OCI-LY3 (cell line): ENCODE measurements around the gene TMEM183A.

Source experiments
- H2AFZ ChIP-seq: fragments of 200-600, 300-600 bp; shearing (Covaris generic); 2 replicates; pipeline ENCODE4 v1.6.0; 2014; ENCODE audit warnings: antibody characterized with exemption, low read depth, low read length
- H3K27ac ChIP-seq: fragments of 200-600, 300-600 bp; sonication (generic); 2 replicates; pipeline ENCODE4 v1.5.1; 2014; ENCODE audit warnings: mild to moderate bottlenecking, low read length, moderate library complexity, mixed read lengths
- H3K27me3 ChIP-seq: fragments of 200-600, 300-600 bp; sonication (generic); 2 replicates; pipeline ENCODE4 v1.6.1; 2014; ENCODE audit warnings: low read depth, low read length, mixed read lengths
- H3K36me3 ChIP-seq: fragments of 200-600, 300-600 bp; sonication (generic); replicated peaks from 2 replicates; pipeline ENCODE3; 2014; ENCODE audit warnings: low read depth, low read length, mixed read lengths
- H3K4me1 ChIP-seq: fragments of 300-600, 200-600 bp; sonication (generic); 2 replicates; pipeline ENCODE4 v1.6.1; 2014; ENCODE audit warnings: low read length, mixed read lengths
- H3K4me2 ChIP-seq: fragments of 200-600, 300-600 bp; sonication (generic); 2 replicates; pipeline ENCODE4 v1.6.1; 2014; ENCODE audit warnings: low read length, mixed read lengths
- H3K4me3 ChIP-seq: fragments of 300-600, 200-600 bp; sonication (generic); 2 replicates; pipeline ENCODE4 v1.5.1; 2014; ENCODE audit warnings: antibody characterized with exemption, mild to moderate bottlenecking, low read length, moderate library complexity
- H3K79me2 ChIP-seq: fragments of 300-600, 200-600 bp; shearing (Covaris generic); 2 replicates; pipeline ENCODE4 v1.6.1; 2014; ENCODE audit warnings: mild to moderate bottlenecking, low read length, mixed read lengths
- H3K9ac ChIP-seq: fragments of 300-600, 200-600 bp; shearing (Covaris generic); 2 replicates; pipeline ENCODE4 v1.6.0; 2014; ENCODE audit warnings: mild to moderate bottlenecking, low read length, moderate library complexity
- H3K9me3 ChIP-seq: fragments of 200-600, 300-600 bp; shearing (Covaris generic); 2 replicates; pipeline ENCODE4 v1.6.1; 2014; ENCODE audit warnings: low read length, mixed read lengths; ENCODE audit not compliant: insufficient read depth
- H4K20me1 ChIP-seq: fragments of 200-600, 300-600 bp; sonication (generic); 2 replicates; pipeline ENCODE4 v1.6.1; 2016; ENCODE audit warnings: low read length, mixed read lengths; ENCODE audit not compliant: insufficient read depth
- CTCF ChIP-seq: fragments of 200-600, 300-600 bp; sonication (generic); IDR thresholded peaks from 2 replicates; pipeline ENCODE4 v1.5.1; 2014; ENCODE audit warnings: antibody characterized with exemption, low read length, low read depth
- EZH2phosphoT487 ChIP-seq: fragments of 200-600 bp; shearing (Covaris generic); IDR thresholded peaks from 2 replicates; pipeline ENCODE4 v1.6.1; 2018; ENCODE audit warnings: antibody characterized with exemption, mixed run types, low read depth

TMEM183A gene

GRCh38 chr1:203039609-203040512 lies 32.7 kb downstream of the TMEM183A start:
- no peak overlapping the region for H3K27ac ChIP-seq

GRCh38 chr1:203040513-203041275 lies 33.5 kb downstream of the TMEM183A start:
- no peaks in the 10 kb centered on the region for H4K20me1 ChIP-seq
- no peaks in the 10 kb centered on the region for H3K36me3 ChIP-seq
- H3K4me2 ChIP-seq, result no peak overlapping the region

More at GRCh38 chr1:203039609-203040512, 32.7 kb downstream of the TMEM183A start:
- no peaks in the 10 kb centered on the region for H3K36me3 ChIP-seq
- H2AFZ ChIP-seq, result no peak overlapping the region
- peaks cover 8% of the 10 kb centered on the region for H3K4me1 ChIP-seq
- no peaks in the 10 kb centered on the region for H3K79me2 ChIP-seq
- H3K9ac ChIP-seq, result no peak overlapping the region
- no peaks in the 10 kb centered on the region for H4K20me1 ChIP-seq
- H3K4me2 ChIP-seq, result no peak overlapping the region
- TF ChIP-seq CTCF, result peak; percentile 35
- TF ChIP-seq EZH2phosphoT487, result no peak
- no peak overlapping the region for H3K4me3 ChIP-seq
- H3K9me3 ChIP-seq, result no peaks in the 10 kb centered on the region
- H3K27me3 ChIP-seq, result peaks cover 23% of the 10 kb centered on the region

GRCh38 chr1:203041351-203041932 lies 34.3 kb downstream of the TMEM183A start:
- Histone ChIP-seq H3K79me2 (no peaks in the 10 kb centered on the region), H3K27ac (no peak overlapping the region), H3K36me3 (no peaks in the 10 kb centered on the region), H3K4me1 (peaks cover 7% of the 10 kb centered on the region), H4K20me1 (no peaks in the 10 kb centered on the region), H2AFZ (no peak overlapping the region), H3K4me2 (no peak overlapping the region), H3K4me3 (no peak overlapping the region), H3K9me3 (no peaks in the 10 kb centered on the region), H3K27me3 (peaks cover 30% of the 10 kb centered on the region), H3K9ac (no peak overlapping the region)
- no peak for TF ChIP-seq CTCF
- TF ChIP-seq EZH2phosphoT487, result no peak

More at GRCh38 chr1:203040513-203041275, 33.5 kb downstream of the TMEM183A start:
- Histone ChIP-seq H2AFZ (no peak overlapping the region), H3K4me1 (peaks cover 7% of the 10 kb centered on the region), H3K9me3 (no peaks in the 10 kb centered on the region), H3K79me2 (no peaks in the 10 kb centered on the region), H3K9ac (no peak overlapping the region), H3K27me3 (peaks cover 30% of the 10 kb centered on the region), H3K27ac (no peak overlapping the region), H3K4me3 (no peak overlapping the region)
- TF ChIP-seq EZH2phosphoT487 (no peak), CTCF (no peak)
